Activated T-helper 1 cell treated with anti-CD3 and anti-CD28 coated beads, Interleukin-12 subunit alpha, Interleukin-12 subunit beta, Interleukin-2, Interleukin-4 antibody, amounts not matched to agents 30 ng/mL and 10 ng/mL and 1 ng/mL, durations not matched to agents 14 hours and 24 hours and 36 hours (primary cell): ENCODE results near the gene MRPL43. TPM values are rescaled to one million over a fixed set of nuclear protein-coding genes. Genes with fewer than 3 reads are reported as not detected.
"Not testable (repeated sequence)": the region's sequence is repeated elsewhere in the genome, so short reads cannot be mapped to it uniquely, and the experiment has no call there.

Experiments used
- DNase-seq: peaks from one replicate; pipeline ENCODE4 v3.0.0; 2021; ENCODE audit warnings: low spot score
- H3K27ac Mint-ChIP-seq: one replicate; pipeline ENCODE4 v1.8.0; 2021; ENCODE audit warnings: mild to moderate bottlenecking, mixed read lengths
- H3K27me3 Mint-ChIP-seq: one replicate; pipeline ENCODE4 v1.8.0; 2022; ENCODE audit warnings: mild to moderate bottlenecking, moderate library complexity, mixed read lengths; ENCODE audit not compliant: insufficient read depth
- H3K36me3 Mint-ChIP-seq: one replicate; pipeline ENCODE4 v1.8.0; 2021; ENCODE audit warnings: low read depth, mixed read lengths
- H3K4me1 Mint-ChIP-seq: one replicate; pipeline ENCODE4 v1.8.0; 2021; ENCODE audit warnings: low read depth, mixed read lengths
- H3K4me3 Mint-ChIP-seq: one replicate; pipeline ENCODE4 v1.8.0; 2021; ENCODE audit warnings: mild to moderate bottlenecking, moderate library complexity, mixed read lengths
- H3K9me3 Mint-ChIP-seq: one replicate; pipeline ENCODE4 v1.8.0; 2021; ENCODE audit warnings: mixed read lengths
- intact Hi-C: fragments of 100-400 bp; cut with micrococcal nuclease; formaldehyde crosslinking; loops from one replicate; pipeline ENCODE4 v1.15.1; 2024
- total RNA-seq: library from RNA; stranded (reverse); gene quantifications from 2 replicates; pipeline ENCODE4 v1.2.3, GENCODE V29; 2022

Gene MRPL43
- total RNA-seq, result 61.5 and 63.2 TPM in 2 replicates

GRCh38 chr10:100986952-100987684 lies at the start of gene MRPL43, which contains the start of gene TWNK:
TSS of gene MRPL43 (minus strand) at chr10:100987497. CDS start at chr10:100987443, 54 bp downstream.
TSS of gene TWNK (plus strand) at chr10:100987543. CDS start at chr10:100988211, 668 bp downstream.
- H3K36me3 Mint-ChIP-seq, result peaks cover 40% of the 10 kb centered on the region
- no peaks in the 10 kb centered on the region for H3K9me3 Mint-ChIP-seq
- intact Hi-C loops, result loop anchor here (1.0 kb wide), 5 partner anchors 10 to 451 kb away; partner anchors contain the start of genes PDZD7, SEMA4G and SFXN3
- peak within 1 kb of the TSS; percentile 98 for H3K4me3 Mint-ChIP-seq
- DNase-seq, result peak; percentile 80
- H3K27ac Mint-ChIP-seq, result peak within 1 kb of the TSS; percentile 85
- no peaks in the 10 kb centered on the region for H3K27me3 Mint-ChIP-seq
- H3K4me1 Mint-ChIP-seq, result peaks cover 24% of the 10 kb centered on the region

GRCh38 chr10:101036726-101037125 lies 49.4 kb upstream of the MRPL43 start:
- peaks cover 25% of the 10 kb centered on the region for H3K4me1 Mint-ChIP-seq
- H3K27ac Mint-ChIP-seq, result no peak overlapping the region
- no peak for DNase-seq
- peaks cover 45% of the 10 kb centered on the region for H3K36me3 Mint-ChIP-seq
- H3K27me3 Mint-ChIP-seq, result no peaks in the 10 kb centered on the region
- intact Hi-C loops, result no loop called here
- H3K9me3 Mint-ChIP-seq, result no peaks in the 10 kb centered on the region
- no peak overlapping the region for H3K4me3 Mint-ChIP-seq

GRCh38 chr10:101035916-101036702 lies 48.8 kb upstream of the MRPL43 start:
- H3K36me3 Mint-ChIP-seq, result peaks cover 44% of the 10 kb centered on the region
- intact Hi-C loops, result no loop called here

GRCh38 chr10:101035314-101035713 lies 48.0 kb upstream of the MRPL43 start:
- Mint-ChIP-seq H3K27ac (no peak overlapping the region), H3K4me1 (peaks cover 27% of the 10 kb centered on the region), H3K9me3 (no peaks in the 10 kb centered on the region), H3K36me3 (peaks cover 43% of the 10 kb centered on the region), H3K27me3 (no peaks in the 10 kb centered on the region), H3K4me3 (no peak overlapping the region)
- intact Hi-C loops, result no loop called here
- no peak for DNase-seq

More at GRCh38 chr10:101035916-101036702, 48.8 kb upstream of the MRPL43 start:
- Mint-ChIP-seq H3K4me1 (peaks cover 28% of the 10 kb centered on the region), H3K4me3 (no peak overlapping the region), H3K27me3 (no peaks in the 10 kb centered on the region), H3K9me3 (no peaks in the 10 kb centered on the region), H3K27ac (no peak overlapping the region)
- DNase-seq, result no peak

GRCh38 chr10:101034404-101034803 lies 47.1 kb upstream of the MRPL43 start:
- H3K4me3 Mint-ChIP-seq, intact Hi-C loops, H3K27ac Mint-ChIP-seq, H3K9me3 Mint-ChIP-seq, DNase-seq, H3K27me3 Mint-ChIP-seq: not testable (repeated sequence)
- peaks cover 40% of the 10 kb centered on the region for H3K36me3 Mint-ChIP-seq
- peaks cover 27% of the 10 kb centered on the region for H3K4me1 Mint-ChIP-seq

GRCh38 chr10:101033276-101033675 lies 46.0 kb upstream of the MRPL43 start:
- DNase-seq, result no peak
- peaks cover 27% of the 10 kb centered on the region for H3K4me1 Mint-ChIP-seq
- intact Hi-C loops, result loop anchor here (2.0 kb wide), 1 partner anchor 322 kb away; the partner anchor contains the start of gene BTRC
- peak overlapping the region; percentile 84 for H3K4me3 Mint-ChIP-seq
- H3K9me3 Mint-ChIP-seq, result no peaks in the 10 kb centered on the region
- H3K36me3 Mint-ChIP-seq, result peaks cover 33% of the 10 kb centered on the region
- peak overlapping the region; percentile 95 for H3K27ac Mint-ChIP-seq
- peaks cover 14% of the 10 kb centered on the region for H3K27me3 Mint-ChIP-seq

GRCh38 chr10:101032637-101033224 lies 45.4 kb upstream of the MRPL43 start:
- H3K36me3 Mint-ChIP-seq, result peaks cover 28% of the 10 kb centered on the region
- intact Hi-C loops, result loop anchor here (1.0 to 2.0 kb wide), 4 partner anchors 10 to 322 kb away; partner anchors contain the start of genes BTRC and SLF2

GRCh38 chr10:101031796-101032636 lies 44.7 kb upstream of the MRPL43 start:
- Mint-ChIP-seq H3K4me1 (peaks cover 27% of the 10 kb centered on the region), H3K27ac (peak overlapping the region; percentile 95), H3K9me3 (no peaks in the 10 kb centered on the region), H3K4me3 (peak overlapping the region; percentile 84), H3K36me3 (peaks cover 21% of the 10 kb centered on the region), H3K27me3 (peaks cover 21% of the 10 kb centered on the region)
- DNase-seq, result peak; percentile 71
- intact Hi-C loops, result loop anchor here (1.0 to 2.0 kb wide), 9 partner anchors 10 to 786 kb away; partner anchors contain the start of genes BTRC, MRPL43, OGA and SLF2

More at GRCh38 chr10:101032637-101033224, 45.4 kb upstream of the MRPL43 start:
- Mint-ChIP-seq H3K27ac (peak overlapping the region; percentile 95), H3K4me1 (peaks cover 27% of the 10 kb centered on the region), H3K27me3 (peaks cover 18% of the 10 kb centered on the region), H3K9me3 (no peaks in the 10 kb centered on the region), H3K4me3 (peak overlapping the region; percentile 84)
- peak; percentile 51 for DNase-seq

GRCh38 chr10:101031128-101031795 lies 44.0 kb upstream of the MRPL43 start, which contains the start of the genes PDZD7 and SFXN3:
TSS of gene PDZD7 (minus strand) at chr10:101031129. CDS start at chr10:101030219, 910 bp downstream.
TSS of gene SFXN3 (plus strand) at chr10:101031234. CDS start at chr10:101034695, 3,461 bp downstream.
- H3K36me3 Mint-ChIP-seq, result peaks cover 15% of the 10 kb centered on the region
- peaks cover 21% of the 10 kb centered on the region for H3K27me3 Mint-ChIP-seq
- H3K4me1 Mint-ChIP-seq, result peaks cover 27% of the 10 kb centered on the region
- intact Hi-C loops, result loop anchor here (1.0 kb wide), 5 partner anchors 12 to 787 kb away; partner anchors contain the start of genes MRPL43, OGA and TWNK
- no peaks in the 10 kb centered on the region for H3K9me3 Mint-ChIP-seq
- peak within 1 kb of the TSS; percentile 84 for H3K4me3 Mint-ChIP-seq
- peak within 1 kb of the TSS; percentile 94 for H3K27ac Mint-ChIP-seq
- peak; percentile 94 for DNase-seq

- Mint-ChIP-seq H3K4me3 (peak overlapping the region; percentile 84), H3K27me3 (peaks cover 21% of the 10 kb centered on the region), H3K9me3 (no peaks in the 10 kb centered on the region), H3K36me3 (peaks cover 8% of the 10 kb centered on the region), H3K4me1 (peaks cover 27% of the 10 kb centered on the region), H3K27ac (peak overlapping the region; percentile 94)
- DNase-seq, result no peak
- intact Hi-C loops, result loop anchor here (1.0 kb wide), 5 partner anchors 11 to 788 kb away; partner anchors contain the start of genes MRPL43, OGA and TWNK
Measured at GRCh38 chr10:101030496-101031127, 43.3 kb upstream of the MRPL43 start.
